ENCODE results near the gene SNX15. TPM values are rescaled to one million over a fixed set of nuclear protein-coding genes. Genes with fewer than 3 reads are reported as not detected.
A peak's percentile ranks its signal among the peaks of the same experiment; 100 is the strongest.

Gene SNX15
- polyA plus RNA-seq, 4 donors = 23.2 to 46.6 (median 31.0) TPM

DNA sequence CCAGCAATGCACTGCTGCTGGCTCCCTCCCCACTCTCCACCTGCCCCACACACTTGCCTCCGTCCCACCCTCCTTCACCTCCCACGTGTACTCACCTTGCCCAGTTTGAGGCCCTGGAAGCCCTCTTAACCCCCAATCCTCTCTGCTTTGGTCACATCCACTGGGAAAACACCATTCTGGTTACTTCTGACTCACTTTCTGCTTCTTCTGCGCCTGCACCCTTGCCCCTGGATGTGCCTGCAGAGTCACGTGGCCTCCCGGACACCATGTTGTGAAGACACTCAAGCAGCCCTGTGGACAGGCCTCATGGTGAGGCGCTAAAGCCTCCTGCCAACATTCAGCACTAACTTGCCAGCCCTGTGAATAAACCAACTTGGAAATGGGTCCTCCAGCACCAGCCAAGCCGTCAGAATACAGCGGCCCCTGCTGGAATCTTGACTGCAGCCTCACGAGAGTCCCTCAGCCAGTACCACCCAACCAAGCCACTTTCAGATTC is 33.7 kb downstream of the SNX15 start:
- Histone ChIP-seq H3K36me3 (ENCODE audit: control insufficient read depth in 3 of 3, insufficient read depth in 2 of 3, low read depth in 1 of 3, low read length in 3 of 3) (peaks cover 0 to 3% (median 0%) of the 10 kb centered on the region in 3 donors), H3K27ac (ENCODE audit: low read depth in 1 of 3, low read length in 2 of 3) (peak overlapping the region in 1 of 3 donors; percentile 74), H3K9me3 (ENCODE audit: control insufficient read depth in 2 of 2, insufficient read depth in 1 of 2, low read depth in 1 of 2, low read length in 1 of 2) (peaks cover 0 to 4% of the 10 kb centered on the region in 2 donors), H3K27me3 (ENCODE audit: control insufficient read depth in 3 of 3, insufficient read depth in 3 of 3, low read length in 3 of 3) (no peaks in the 10 kb centered on the region), H3K4me3 (ENCODE audit: low read depth in 1 of 3, low read length in 3 of 3) (no peak overlapping the region), H3K4me1 (ENCODE audit: control insufficient read depth in 3 of 3, insufficient read depth in 2 of 3, low read depth in 1 of 3, low read length in 2 of 3) (peaks cover 0 to 24% (median 0%) of the 10 kb centered on the region in 3 donors)
- FAIRE-seq (no peak), DNase-seq (no peak)
- WGBS, 3 donors = 72 to 86% (median 81%) methylated on average over 9 of the region's 9 CpGs

DNA sequence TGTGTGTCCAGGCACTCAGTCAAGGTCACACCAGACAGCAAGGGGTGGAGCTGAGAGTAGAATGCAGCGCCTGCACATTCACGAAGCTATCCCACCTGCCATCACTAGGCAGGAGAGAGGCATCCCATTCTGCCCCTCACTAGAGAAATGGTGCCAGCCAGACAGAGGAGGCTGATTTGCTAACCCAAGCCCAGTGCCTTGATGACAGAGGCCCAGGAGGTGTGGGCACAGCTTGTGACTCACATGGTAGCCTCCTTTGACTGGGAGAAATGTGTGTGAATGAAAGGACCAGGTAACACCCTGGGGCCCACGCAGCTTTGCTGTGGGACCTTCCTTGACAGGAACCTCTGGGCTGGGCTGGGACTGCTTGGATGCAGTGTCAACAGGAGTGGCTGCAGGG is 36.3 kb downstream of the SNX15 start:
- Histone ChIP-seq H3K36me3 (ENCODE audit: control insufficient read depth in 3 of 3, insufficient read depth in 2 of 3, low read depth in 1 of 3, low read length in 3 of 3) (peaks cover 0 to 3% (median 0%) of the 10 kb centered on the region in 3 donors), H3K9me3 (ENCODE audit: control insufficient read depth in 2 of 2, insufficient read depth in 1 of 2, low read depth in 1 of 2, low read length in 1 of 2) (peaks cover 0 to 4% of the 10 kb centered on the region in 2 donors), H3K27me3 (ENCODE audit: control insufficient read depth in 3 of 3, insufficient read depth in 3 of 3, low read length in 3 of 3) (no peaks in the 10 kb centered on the region), H3K4me3 (ENCODE audit: low read depth in 1 of 3, low read length in 3 of 3) (no peak overlapping the region), H3K4me1 (ENCODE audit: control insufficient read depth in 3 of 3, insufficient read depth in 2 of 3, low read depth in 1 of 3, low read length in 2 of 3) (peaks cover 0 to 16% (median 0%) of the 10 kb centered on the region in 3 donors), H3K27ac (ENCODE audit: low read depth in 1 of 3, low read length in 2 of 3) (no peak overlapping the region)
- DNase-seq = no peak
- FAIRE-seq = no peak
- 73 to 80% (median 79%) methylated on average over 3 of the region's 3 CpGs for WGBS, 3 donors

DNA sequence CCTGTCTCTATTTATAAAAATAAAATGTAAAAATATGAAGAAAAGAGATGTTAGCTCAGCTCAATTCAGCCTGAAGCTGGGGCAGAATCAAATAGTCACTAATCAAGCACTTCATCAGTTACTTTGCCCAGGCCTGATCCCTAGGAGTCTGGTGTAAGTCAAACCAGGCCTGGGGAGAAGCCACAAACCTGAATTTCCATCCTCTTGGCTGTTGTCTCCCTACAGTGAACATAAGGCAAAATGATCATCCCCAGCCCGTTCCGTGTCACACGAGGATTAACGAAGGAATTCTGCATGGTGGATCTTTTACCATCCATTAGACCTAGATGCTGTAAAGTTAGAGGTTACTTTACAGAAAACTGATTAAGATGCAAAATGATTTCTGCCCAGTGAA is 37.6 kb downstream of the SNX15 start:
- H3K36me3 ChIP-seq (ENCODE audit: control insufficient read depth in 3 of 3, insufficient read depth in 2 of 3, low read depth in 1 of 3, low read length in 3 of 3) = peaks cover 0 to 3% (median 0%) of the 10 kb centered on the region in 3 donors
- H3K27ac ChIP-seq (ENCODE audit: low read depth in 1 of 3, low read length in 2 of 3) = no peak overlapping the region
- H3K27me3 ChIP-seq (ENCODE audit: control insufficient read depth in 3 of 3, insufficient read depth in 3 of 3, low read length in 3 of 3) = no peaks in the 10 kb centered on the region
- WGBS, 3 donors = 84 to 97% (median 88%) methylated on average over 4 of the region's 4 CpGs
- H3K9me3 ChIP-seq (ENCODE audit: control insufficient read depth in 2 of 2, insufficient read depth in 1 of 2, low read depth in 1 of 2, low read length in 1 of 2) = peaks cover 0 to 4% of the 10 kb centered on the region in 2 donors
- H3K4me1 ChIP-seq (ENCODE audit: control insufficient read depth in 3 of 3, insufficient read depth in 2 of 3, low read depth in 1 of 3, low read length in 2 of 3) = peaks cover 0 to 12% (median 0%) of the 10 kb centered on the region in 3 donors
- no peak for FAIRE-seq
- DNase-seq = no peak
- H3K4me3 ChIP-seq (ENCODE audit: low read depth in 1 of 3, low read length in 3 of 3) = no peak overlapping the region

- peaks cover 0 to 11% (median 0%) of the 10 kb centered on the region in 3 donors for H3K4me1 ChIP-seq (ENCODE audit: control insufficient read depth in 3 of 3, insufficient read depth in 2 of 3, low read depth in 1 of 3, low read length in 2 of 3)
- H3K27me3 ChIP-seq (ENCODE audit: control insufficient read depth in 3 of 3, insufficient read depth in 3 of 3, low read length in 3 of 3) = no peaks in the 10 kb centered on the region
- FAIRE-seq (no peak), DNase-seq (peak in 1 of 2 donors; percentile 39)
- peaks cover 0 to 4% of the 10 kb centered on the region in 2 donors for H3K9me3 ChIP-seq (ENCODE audit: control insufficient read depth in 2 of 2, insufficient read depth in 1 of 2, low read depth in 1 of 2, low read length in 1 of 2)
- no peak overlapping the region for H3K27ac ChIP-seq (ENCODE audit: low read depth in 1 of 3, low read length in 2 of 3)
- peaks cover 0 to 3% (median 0%) of the 10 kb centered on the region in 3 donors for H3K36me3 ChIP-seq (ENCODE audit: control insufficient read depth in 3 of 3, insufficient read depth in 2 of 3, low read depth in 1 of 3, low read length in 3 of 3)
- H3K4me3 ChIP-seq (ENCODE audit: low read depth in 1 of 3, low read length in 3 of 3) = no peak overlapping the region
- 31 to 52% (median 51%) methylated on average over 7 of the region's 7 CpGs for WGBS, 3 donors
These were observed 38.6 kb downstream of the SNX15 start for GRCh38 chr11:65065851-65066250.

GRCh38 chr11:65066315-65066714 is 39.1 kb downstream of the SNX15 start:
- Histone ChIP-seq H3K27ac (ENCODE audit: low read depth in 1 of 3, low read length in 2 of 3) (no peak overlapping the region), H3K9me3 (ENCODE audit: control insufficient read depth in 2 of 2, insufficient read depth in 1 of 2, low read depth in 1 of 2, low read length in 1 of 2) (no peaks in the 10 kb centered on the region), H3K4me1 (ENCODE audit: control insufficient read depth in 3 of 3, insufficient read depth in 2 of 3, low read depth in 1 of 3, low read length in 2 of 3) (peaks cover 0 to 11% (median 0%) of the 10 kb centered on the region in 3 donors), H3K27me3 (ENCODE audit: control insufficient read depth in 3 of 3, insufficient read depth in 3 of 3, low read length in 3 of 3) (no peaks in the 10 kb centered on the region), H3K36me3 (ENCODE audit: control insufficient read depth in 3 of 3, insufficient read depth in 2 of 3, low read depth in 1 of 3, low read length in 3 of 3) (no peaks in the 10 kb centered on the region), H3K4me3 (ENCODE audit: low read depth in 1 of 3, low read length in 3 of 3) (no peak overlapping the region)
- WGBS, 3 donors = 70 to 78% (median 73%) methylated on average over 10 to 11 of the region's 11 CpGs
- DNase-seq = no peak
- FAIRE-seq = no peak

DNA sequence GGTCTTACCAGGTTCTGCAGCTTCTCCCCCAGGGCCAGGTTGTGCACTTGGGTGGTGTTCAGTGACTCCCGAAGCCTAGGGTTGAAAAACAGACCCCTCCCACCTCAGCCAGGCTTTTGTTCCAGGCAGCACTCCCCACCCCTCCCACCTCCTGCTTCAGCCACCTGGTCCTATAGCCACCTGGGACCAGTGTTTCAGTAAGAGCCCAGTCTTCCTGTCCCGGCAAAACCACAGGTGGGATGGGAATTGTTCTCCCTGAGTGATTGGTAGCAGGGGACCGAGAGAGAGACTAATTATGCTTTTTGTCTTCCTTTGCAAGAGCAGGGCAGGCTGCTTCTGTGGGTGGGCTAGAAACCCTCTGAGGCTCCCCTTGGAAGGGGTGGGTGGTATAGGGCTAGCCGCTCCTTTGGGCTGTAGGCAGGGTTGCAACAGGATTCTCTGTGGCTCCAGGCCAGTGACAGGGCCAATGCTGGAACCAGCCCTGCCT is 39.6 kb downstream of the SNX15 start:
- Histone ChIP-seq H3K4me1 (ENCODE audit: control insufficient read depth in 3 of 3, insufficient read depth in 2 of 3, low read depth in 1 of 3, low read length in 2 of 3) (peaks cover 0 to 11% (median 0%) of the 10 kb centered on the region in 3 donors), H3K36me3 (ENCODE audit: control insufficient read depth in 3 of 3, insufficient read depth in 2 of 3, low read depth in 1 of 3, low read length in 3 of 3) (no peaks in the 10 kb centered on the region), H3K27ac (ENCODE audit: low read depth in 1 of 3, low read length in 2 of 3) (no peak overlapping the region), H3K27me3 (ENCODE audit: control insufficient read depth in 3 of 3, insufficient read depth in 3 of 3, low read length in 3 of 3) (no peaks in the 10 kb centered on the region), H3K9me3 (ENCODE audit: control insufficient read depth in 2 of 2, insufficient read depth in 1 of 2, low read depth in 1 of 2, low read length in 1 of 2) (no peaks in the 10 kb centered on the region), H3K4me3 (ENCODE audit: low read depth in 1 of 3, low read length in 3 of 3) (no peak overlapping the region)
- 81 to 93% (median 86%) methylated on average over 4 of the region's 4 CpGs for WGBS, 3 donors
- no peak for FAIRE-seq
- no peak for DNase-seq

- Histone ChIP-seq H3K4me1 (ENCODE audit: control insufficient read depth in 3 of 3, insufficient read depth in 2 of 3, low read depth in 1 of 3, low read length in 2 of 3) (peaks cover 0 to 11% (median 0%) of the 10 kb centered on the region in 3 donors), H3K27ac (ENCODE audit: low read depth in 1 of 3, low read length in 2 of 3) (no peak overlapping the region), H3K9me3 (ENCODE audit: control insufficient read depth in 2 of 2, insufficient read depth in 1 of 2, low read depth in 1 of 2, low read length in 1 of 2) (no peaks in the 10 kb centered on the region), H3K27me3 (ENCODE audit: control insufficient read depth in 3 of 3, insufficient read depth in 3 of 3, low read length in 3 of 3) (no peaks in the 10 kb centered on the region), H3K4me3 (ENCODE audit: low read depth in 1 of 3, low read length in 3 of 3) (no peak overlapping the region), H3K36me3 (ENCODE audit: control insufficient read depth in 3 of 3, insufficient read depth in 2 of 3, low read depth in 1 of 3, low read length in 3 of 3) (no peaks in the 10 kb centered on the region)
- no peak for FAIRE-seq
- no peak for DNase-seq
- 83 to 85% (median 83%) methylated on average over 10 of the region's 10 CpGs for WGBS, 3 donors
These were observed 40.2 kb downstream of the SNX15 start for GRCh38 chr11:65067446-65067845.

GRCh38 chr11:65069217-65069616 is 42.0 kb downstream of the SNX15 start:
- WGBS, 3 donors = 51 to 55% (median 54%) methylated on average over 9 of the region's 9 CpGs
- peak in 1 of 2 donors; percentile 53 for DNase-seq
- no peak overlapping the region for H3K4me3 ChIP-seq (ENCODE audit: low read depth in 1 of 3, low read length in 3 of 3)
- no peak overlapping the region for H3K27ac ChIP-seq (ENCODE audit: low read depth in 1 of 3, low read length in 2 of 3)
- no peaks in the 10 kb centered on the region for H3K27me3 ChIP-seq (ENCODE audit: control insufficient read depth in 3 of 3, insufficient read depth in 3 of 3, low read length in 3 of 3)
- H3K4me1 ChIP-seq (ENCODE audit: control insufficient read depth in 3 of 3, insufficient read depth in 2 of 3, low read depth in 1 of 3, low read length in 2 of 3) = peaks cover 0 to 11% (median 0%) of the 10 kb centered on the region in 3 donors
- H3K36me3 ChIP-seq (ENCODE audit: control insufficient read depth in 3 of 3, insufficient read depth in 2 of 3, low read depth in 1 of 3, low read length in 3 of 3) = no peaks in the 10 kb centered on the region
- H3K9me3 ChIP-seq (ENCODE audit: control insufficient read depth in 2 of 2, insufficient read depth in 1 of 2, low read depth in 1 of 2, low read length in 1 of 2) = no peaks in the 10 kb centered on the region
- no peak for FAIRE-seq
